Erythroblast (primary cell): Measurements from ENCODE around the gene FGF14.

Experiments used
- DNase-seq, 2 experiments: peaks; one replicate each; lab custom pipeline; 2025; lab: John Stamatoyannopoulos, UW
- GATA1 ChIP-seq: IDR thresholded peaks from 2 replicates; pipeline ENCODE4 v1.6.1; 2011; ENCODE audit warnings: low read depth, mild to moderate bottlenecking, control low read depth, low read length, moderate library complexity
- POLR2A ChIP-seq: IDR thresholded peaks from 2 replicates; pipeline ENCODE4 v1.6.1; 2011; ENCODE audit warnings: mild to moderate bottlenecking, low read length

The FGF14 gene

DNA sequence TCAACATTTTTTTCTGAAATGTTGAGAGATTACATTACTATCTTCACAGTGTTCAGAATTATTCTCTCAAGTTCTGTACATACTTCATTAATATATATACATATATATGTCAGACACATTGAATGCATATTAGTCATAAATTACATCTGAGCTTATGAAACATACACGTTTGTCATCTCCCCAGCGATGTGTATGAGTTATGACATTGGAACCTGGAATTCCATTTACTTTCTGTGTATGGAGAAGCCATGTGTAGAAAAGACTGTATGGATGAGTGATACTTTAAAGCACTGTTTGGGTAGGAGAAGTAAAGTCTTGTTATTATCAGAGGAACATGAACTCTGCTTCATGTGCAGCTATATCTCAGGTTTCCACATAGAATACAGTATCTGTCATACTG, 167.2 kb downstream of the FGF14 start:
- TF ChIP-seq GATA1 (no peak), POLR2A (no peak)
- DNase-seq = no peak

DNA sequence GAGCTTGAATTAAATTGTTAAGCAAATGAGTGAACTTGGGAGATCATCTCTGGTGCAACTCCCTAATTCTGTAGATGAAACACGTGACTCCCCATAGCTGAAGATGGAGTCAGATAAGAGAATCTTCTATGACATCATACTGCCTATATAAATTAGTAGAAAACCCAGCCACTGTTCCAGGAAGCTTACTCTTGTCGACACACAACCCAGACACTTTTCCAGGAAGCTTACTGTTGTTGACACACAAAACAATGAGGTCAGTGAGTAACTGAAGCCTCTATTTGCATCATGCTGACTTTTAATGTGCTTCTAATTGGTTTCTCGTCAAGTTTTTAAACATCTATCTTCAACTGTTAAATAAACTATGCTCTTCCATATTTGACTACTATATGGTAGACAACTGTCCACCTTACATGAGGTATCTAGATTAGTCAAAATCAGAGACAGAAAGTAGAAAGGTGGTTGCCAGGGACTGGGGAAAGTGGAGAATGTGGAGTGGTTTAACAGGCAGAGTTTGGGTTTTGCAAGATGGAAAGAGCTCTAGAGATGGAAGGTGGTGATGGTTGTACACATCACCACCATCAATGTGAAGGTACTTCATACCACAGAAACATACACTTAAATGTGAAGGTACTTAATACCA, 168.2 kb downstream of the FGF14 start:
- DNase-seq = no peak
- no peak for TF ChIP-seq POLR2A
- TF ChIP-seq GATA1 = no peak

DNA sequence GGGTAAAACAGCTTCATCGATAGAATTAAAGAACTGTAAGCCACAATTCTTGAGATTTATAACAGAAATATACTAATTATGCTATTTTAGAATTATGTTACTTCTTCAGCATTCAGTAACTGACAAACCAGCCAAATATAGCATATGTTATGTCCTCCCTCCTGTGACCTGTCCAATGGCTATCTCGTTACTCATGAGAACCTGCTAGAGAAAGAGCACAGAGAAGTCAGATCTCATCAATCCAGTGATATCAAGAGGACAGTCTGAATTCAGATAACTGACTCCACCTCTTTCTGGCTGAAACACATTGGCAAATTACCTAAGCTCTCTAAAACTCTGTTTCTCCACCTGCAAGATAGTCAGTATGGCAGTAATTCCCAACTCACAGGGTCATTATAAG, 170.4 kb downstream of the FGF14 start:
- TF ChIP-seq POLR2A (no peak), GATA1 (no peak)
- DNase-seq = no peak

DNA sequence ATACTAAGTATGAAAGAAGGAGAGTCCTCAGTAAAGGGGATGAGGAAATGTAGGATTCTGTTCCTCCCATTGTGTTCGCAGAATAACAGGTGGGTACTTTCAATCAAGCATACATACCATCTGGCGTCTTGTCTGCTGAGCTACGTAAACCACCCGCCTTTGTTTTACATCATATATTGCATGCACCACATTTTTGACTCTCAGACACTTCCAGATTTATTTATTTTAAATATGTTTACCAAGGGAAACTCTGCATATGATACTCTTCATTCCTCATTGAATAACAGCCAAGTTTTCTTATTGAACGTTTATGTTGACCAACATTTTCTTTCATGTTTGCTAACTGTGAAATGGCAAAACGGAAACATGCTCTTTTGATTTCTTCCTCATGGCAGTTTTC, 174.1 kb downstream of the FGF14 start:
- no peak for TF ChIP-seq POLR2A
- no peak for TF ChIP-seq GATA1
- DNase-seq = no peak

DNA sequence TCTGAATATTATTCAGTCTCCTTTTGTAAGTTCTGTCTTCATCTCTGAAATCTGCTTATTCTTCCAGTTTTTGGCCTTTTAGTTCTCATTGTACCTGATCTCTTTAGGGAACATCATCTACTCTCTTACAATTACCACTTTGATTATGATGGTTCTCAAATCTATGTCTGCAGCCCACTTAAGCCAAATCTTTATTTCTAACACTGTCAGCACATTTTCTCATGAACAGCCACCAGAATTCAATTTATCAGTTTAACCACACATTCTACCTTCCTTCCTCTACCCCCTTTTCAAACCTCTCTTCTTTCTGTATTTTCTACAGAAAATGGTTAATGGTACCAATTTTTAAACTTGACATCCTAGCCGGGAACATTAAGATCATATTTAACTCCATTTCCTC, 175.3 kb downstream of the FGF14 start:
- no peak for TF ChIP-seq GATA1
- TF ChIP-seq POLR2A = no peak
- no peak for DNase-seq

DNA sequence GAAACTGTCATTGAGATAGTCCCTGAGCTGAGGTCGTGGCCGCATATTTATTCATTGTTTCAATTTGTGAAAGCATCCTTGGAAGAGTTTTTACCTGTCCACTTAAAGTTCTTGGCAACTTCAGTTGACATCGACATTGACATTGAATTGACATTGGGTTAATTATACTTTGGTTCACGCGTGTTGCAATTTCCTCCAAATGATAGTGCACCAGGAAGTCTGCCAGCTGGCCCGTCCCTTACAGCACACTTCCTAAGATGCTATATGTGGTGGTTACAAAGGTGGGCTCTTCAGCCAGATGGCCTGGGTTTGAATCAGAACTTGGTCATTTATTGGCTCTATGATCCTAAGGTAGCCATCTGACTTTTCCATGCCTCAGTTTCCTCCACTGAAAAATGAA, 176.0 kb downstream of the FGF14 start:
- TF ChIP-seq GATA1 (no peak), POLR2A (no peak)
- no peak for DNase-seq

DNA sequence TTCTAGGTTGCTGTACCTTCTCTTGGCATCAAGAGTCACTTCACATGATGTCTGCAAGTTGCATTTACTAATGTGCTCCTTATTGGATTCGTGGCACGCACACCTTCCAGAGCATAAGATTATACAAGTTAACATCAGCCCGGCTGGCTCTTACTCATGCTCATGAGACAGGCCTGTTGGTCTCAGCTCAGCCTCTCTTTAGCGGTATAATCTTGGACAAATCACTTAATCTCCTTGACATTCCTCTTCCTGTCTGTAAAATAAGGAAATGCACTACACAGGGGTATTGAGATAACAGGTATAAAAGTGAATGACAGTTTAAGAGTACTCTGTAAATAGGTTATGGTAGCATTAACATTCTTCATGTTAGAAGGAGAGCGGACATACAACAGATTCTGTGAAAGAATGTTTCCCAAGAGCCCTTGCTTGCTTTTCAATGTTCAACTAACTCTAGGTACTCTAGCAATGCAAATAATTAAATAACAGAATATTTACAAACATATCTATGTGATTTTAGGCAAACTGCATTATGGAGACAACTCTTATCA, 181.1 kb downstream of the FGF14 start:
- no peak for DNase-seq
- TF ChIP-seq GATA1 (no peak), POLR2A (no peak)

DNA sequence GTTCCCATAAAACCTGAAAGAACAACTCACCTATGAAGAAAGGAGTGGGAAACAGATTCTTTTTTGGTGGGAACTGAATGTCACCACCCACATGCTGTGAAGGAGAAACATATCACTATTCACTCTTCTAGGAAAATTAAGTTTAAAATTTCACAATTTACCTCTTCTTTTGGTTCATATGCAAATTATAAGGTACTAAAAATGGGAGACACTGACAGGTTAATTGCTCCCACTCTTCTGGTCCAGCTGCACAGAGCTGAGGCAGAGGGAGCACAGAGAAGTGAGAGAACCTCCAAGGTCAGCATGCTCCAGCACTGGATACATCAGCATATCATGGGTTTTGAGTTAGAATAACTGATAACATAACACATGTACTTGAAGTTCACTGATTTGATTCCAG, 186.9 kb downstream of the FGF14 start:
- no peak for DNase-seq
- TF ChIP-seq POLR2A (no peak), GATA1 (no peak)

DNA sequence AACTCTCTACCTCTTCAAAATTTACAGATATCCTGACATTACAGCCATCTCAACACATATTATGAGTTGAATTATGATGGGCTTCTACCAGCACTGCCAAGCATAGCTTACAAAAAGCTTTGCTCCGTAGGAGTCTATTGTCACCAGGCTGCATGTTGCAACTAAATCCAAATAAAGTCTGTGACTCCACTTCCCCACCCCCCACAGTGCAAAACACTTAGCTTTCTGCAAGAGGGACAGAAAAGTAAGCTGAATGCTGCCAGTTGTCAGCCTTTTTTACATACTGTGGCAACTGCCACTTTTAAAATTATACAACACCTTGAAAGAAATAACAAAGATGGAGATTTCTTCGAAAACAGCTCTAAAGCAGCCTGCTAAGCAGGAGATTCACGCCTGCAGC, 189.1 kb downstream of the FGF14 start:
- TF ChIP-seq POLR2A (no peak), GATA1 (no peak)
- DNase-seq = no peak

DNA sequence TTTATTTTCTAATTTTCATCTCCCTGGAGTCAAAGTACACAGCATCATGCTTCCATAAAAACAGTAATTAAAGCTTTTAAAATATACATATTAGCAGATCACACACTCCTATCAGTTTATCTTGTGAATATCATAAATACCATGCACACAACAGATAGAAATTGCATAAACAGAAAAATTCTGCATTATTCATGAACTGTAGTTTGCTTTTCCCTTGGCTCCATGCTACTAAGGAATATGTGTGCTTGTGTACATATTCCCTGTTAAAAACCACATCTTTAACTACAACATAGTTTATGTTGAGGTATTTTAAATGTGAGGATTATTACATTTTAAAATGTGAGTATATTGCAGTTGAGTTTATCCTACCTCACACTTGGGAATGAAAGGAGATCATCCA, 193.5 kb downstream of the FGF14 start:
- no peak for DNase-seq
- no peak for TF ChIP-seq POLR2A
- TF ChIP-seq GATA1 = no peak

DNA sequence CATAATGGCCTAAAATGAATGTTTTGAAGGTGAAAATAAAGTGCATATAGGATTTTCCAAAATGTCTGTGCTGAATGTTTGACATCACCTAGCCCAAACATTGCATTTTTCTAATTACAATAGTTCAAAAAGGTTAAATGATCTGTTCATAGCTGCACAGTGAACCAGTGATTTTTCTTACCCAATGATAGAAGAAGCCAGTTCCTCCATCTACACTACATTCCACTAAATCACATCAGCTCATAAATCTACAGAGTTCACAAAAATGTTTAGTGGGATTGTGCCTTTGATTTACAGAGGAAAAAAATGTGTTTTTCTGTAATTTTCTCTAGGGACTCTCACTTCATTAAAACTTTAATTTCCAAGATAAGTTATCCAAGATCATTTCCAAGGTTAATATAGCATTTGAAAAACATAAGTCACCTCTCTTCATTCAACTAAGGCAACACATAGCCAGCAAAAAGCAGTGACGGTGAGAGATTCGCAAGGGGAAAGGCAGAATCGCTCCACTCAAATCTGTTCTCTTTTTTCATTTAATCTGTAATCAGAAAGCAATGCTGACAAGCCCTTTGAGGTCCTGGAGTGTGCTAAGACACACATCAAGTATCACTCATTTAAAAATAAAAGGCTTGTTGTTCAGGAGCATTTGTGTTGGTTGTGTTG, 194.0 kb downstream of the FGF14 start:
- TF ChIP-seq POLR2A = no peak
- no peak for TF ChIP-seq GATA1
- DNase-seq = no peak

DNA sequence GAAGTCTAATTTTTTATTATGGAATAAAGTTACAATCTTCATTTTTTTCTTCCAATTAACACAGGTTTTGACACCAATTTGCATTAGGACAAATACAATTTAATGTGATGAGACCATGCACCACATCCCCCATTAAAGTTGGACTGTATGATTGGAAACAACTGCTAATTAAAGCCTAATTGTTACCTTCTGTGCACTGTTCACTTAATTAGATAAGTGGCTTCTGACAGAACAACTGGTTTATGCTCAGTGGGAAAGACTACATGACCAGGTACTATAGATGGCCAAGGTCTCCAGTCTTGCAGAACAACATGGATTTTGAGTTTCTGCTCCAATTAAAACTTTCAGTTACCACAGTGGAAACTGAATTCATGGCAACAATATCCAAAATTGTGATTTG, 198.1 kb downstream of the FGF14 start:
- no peak for TF ChIP-seq POLR2A
- TF ChIP-seq GATA1 = no peak
- DNase-seq = no peak

DNA sequence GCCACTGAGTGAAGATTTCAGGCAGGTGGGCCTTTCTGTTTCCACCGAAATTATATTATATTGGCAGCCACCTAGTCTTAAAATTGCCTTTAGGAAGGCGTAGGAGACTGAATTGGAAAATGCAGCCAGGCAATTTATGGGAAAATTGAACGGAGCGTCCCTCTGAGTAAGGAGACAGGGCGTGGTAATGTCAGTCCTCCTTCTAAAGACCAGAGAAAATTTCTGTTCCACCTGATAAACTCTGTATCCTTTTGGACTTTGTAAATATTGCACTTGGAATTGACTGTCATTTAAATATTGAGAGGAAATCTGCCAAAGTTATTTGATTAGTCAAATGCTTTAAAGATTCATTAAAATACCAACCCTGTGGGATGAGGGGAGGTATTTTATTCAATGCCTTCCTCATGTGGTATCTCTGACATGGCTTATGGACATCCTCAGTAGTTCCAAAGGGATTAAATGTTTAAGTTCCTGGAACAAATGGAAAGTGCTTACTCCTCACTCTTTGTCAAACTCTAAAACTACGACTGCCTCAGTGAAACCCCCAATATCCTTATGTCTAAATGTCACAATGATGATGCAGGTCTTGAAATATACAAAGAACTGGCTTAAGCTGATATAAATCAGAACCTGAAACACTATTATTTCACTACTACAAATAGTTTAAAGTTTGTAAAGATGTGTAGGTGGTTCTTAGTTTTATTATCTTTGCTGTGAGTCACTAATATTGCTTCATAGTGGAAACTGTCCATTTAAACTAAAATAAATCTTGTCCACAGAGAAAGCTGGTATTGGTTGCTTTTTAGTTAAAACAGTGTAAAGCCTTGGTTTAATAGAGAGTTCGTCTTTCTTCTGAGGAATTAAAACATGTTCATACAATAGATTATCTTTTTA, 203.2 kb downstream of the FGF14 start:
- DNase-seq = no peak
- TF ChIP-seq GATA1 (no peak), POLR2A (no peak)

DNA sequence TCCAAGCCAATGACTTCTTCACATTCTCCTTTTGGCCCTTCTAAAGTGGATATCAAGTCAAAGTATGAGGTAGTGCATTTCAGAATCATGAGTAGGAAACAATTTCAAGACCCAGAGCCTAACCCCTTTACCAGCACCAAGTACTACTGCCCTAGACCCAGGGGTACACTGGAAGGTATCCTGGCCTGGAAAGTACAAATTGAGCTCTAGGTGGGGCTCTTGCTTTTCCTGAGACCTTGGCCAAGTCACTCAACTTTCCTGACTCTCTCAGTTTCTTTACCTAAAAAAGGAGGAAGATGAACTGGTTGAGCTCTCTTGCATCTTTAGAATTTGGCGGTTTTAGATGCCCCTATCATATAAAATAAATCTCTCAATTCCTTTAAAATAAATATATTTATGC, 204.7 kb downstream of the FGF14 start:
- TF ChIP-seq POLR2A (no peak), GATA1 (no peak)
- DNase-seq = no peak
